OCI-LY3 (cell line): ENCODE results near the gene RNF145.
"Not testable (repeated sequence)": the region's sequence is repeated elsewhere in the genome, so short reads cannot be mapped to it uniquely, and the experiment has no call there.

Experiments
- EZH2phosphoT487 ChIP-seq: fragments of 200-600 bp; shearing (Covaris generic); IDR thresholded peaks from 2 replicates; pipeline ENCODE4 v1.6.1; 2018; ENCODE audit warnings: antibody characterized with exemption, mixed run types, low read depth
- TF ChIP-seq, protein P1 (sequence below): fragments of 200-600, 300-600 bp; sonication (generic); IDR thresholded peaks from 2 replicates; pipeline ENCODE4 v1.5.1; 2014; ENCODE audit warnings: antibody characterized with exemption, low read length, low read depth

DNA sequence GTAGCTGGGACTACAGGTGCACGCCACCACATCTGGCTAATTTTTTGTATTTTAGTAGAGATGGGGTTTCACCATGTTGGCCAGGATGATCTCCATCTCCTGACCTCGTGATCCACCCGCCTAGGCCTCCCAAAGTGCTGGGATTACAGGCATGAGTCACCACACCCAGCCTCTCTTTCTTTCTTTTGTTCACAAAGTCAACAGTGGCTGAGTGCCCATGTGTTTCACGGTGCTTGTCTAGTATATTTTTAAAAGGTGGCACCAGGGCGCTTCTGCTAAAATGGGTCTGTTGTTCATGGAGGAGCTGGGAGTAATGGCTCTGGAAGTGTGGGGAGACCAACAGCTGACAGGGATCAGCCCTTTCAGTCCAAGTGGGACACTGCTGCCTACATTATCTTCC is 18.7 kb upstream of the RNF145 start:
- TF ChIP-seq, protein P1, sequence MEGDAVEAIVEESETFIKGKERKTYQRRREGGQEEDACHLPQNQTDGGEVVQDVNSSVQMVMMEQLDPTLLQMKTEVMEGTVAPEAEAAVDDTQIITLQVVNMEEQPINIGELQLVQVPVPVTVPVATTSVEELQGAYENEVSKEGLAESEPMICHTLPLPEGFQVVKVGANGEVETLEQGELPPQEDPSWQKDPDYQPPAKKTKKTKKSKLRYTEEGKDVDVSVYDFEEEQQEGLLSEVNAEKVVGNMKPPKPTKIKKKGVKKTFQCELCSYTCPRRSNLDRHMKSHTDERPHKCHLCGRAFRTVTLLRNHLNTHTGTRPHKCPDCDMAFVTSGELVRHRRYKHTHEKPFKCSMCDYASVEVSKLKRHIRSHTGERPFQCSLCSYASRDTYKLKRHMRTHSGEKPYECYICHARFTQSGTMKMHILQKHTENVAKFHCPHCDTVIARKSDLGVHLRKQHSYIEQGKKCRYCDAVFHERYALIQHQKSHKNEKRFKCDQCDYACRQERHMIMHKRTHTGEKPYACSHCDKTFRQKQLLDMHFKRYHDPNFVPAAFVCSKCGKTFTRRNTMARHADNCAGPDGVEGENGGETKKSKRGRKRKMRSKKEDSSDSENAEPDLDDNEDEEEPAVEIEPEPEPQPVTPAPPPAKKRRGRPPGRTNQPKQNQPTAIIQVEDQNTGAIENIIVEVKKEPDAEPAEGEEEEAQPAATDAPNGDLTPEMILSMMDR: not testable (repeated sequence)
- not testable (repeated sequence) for TF ChIP-seq EZH2phosphoT487
